DMS 273 treated with DMSO at 0.1 percent for 48 hours (cell line): ENCODE results near the gene CLEC3B.
"Not testable (repeated sequence)": the region's sequence is repeated elsewhere in the genome, so short reads cannot be mapped to it uniquely, and the experiment has no call there.

Experiments used
- DNase-seq: peaks from one replicate; lab custom pipeline; 2025; lab: John Stamatoyannopoulos, UW

CLEC3B gene

DNA sequence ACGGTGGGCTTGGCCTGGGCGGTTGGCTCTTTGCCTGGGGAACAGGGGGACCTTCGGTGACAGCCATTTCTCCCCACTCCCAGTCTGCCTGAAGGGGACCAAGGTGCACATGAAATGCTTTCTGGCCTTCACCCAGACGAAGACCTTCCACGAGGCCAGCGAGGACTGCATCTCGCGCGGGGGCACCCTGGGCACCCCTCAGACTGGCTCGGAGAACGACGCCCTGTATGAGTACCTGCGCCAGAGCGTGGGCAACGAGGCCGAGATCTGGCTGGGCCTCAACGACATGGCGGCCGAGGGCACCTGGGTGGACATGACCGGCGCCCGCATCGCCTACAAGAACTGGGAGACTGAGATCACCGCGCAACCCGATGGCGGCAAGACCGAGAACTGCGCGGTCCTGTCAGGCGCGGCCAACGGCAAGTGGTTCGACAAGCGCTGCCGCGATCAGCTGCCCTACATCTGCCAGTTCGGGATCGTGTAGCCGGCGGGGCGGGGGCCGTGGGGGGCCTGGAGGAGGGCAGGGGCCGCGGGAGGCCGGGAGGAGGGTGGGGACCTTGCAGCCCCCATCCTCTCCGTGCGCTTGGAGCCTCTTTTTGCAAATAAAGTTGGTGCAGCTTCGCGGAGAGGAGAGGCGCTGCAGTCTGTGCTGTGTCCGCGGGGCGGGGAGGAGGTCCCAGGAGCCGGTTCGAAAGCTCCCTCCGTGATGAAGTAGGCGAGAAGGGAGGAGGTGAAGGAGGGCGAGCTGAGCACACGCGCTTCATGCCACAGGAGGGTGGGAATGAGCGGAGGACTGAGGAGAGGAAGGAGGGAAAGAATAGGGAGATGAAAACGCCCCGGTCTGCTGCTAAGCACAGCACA, 9.6 kb downstream of the CLEC3B start:
- no peak for DNase-seq

DNA sequence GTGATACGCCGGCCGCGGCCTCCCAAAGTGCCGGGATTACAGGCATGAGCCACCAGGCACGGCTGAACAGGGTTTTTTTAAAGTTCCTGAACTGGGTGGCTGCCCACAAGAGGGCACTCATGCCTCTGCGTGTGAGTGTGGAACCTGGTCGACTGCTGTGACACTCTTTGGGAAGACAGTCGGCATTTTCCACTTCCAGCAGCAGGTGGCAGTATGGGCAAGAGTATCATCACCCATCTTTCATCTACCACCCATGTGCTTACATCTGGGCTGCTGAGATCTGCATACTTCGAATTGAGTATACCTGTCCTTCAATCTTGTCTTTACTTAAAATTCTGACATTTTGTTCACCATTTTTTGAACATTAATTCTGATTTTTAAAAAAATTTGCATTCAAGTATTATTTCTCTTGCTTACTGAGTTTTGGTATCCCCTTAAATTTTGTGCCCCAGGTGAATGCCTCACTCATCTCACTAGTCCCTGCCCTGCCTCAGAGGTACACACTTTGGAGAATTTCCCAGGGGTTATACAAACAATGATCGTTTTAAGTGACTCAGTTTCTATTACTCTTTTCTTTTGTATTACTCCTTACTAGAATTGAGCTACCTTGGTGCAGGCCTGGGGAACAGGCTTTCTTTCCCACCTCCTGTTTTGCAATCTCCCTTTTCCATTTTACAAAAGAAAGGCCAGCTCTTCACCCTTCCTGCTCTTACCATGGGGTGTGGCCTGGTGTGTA, 11.8 kb downstream of the CLEC3B start:
- DNase-seq, result peak; percentile 79

DNA sequence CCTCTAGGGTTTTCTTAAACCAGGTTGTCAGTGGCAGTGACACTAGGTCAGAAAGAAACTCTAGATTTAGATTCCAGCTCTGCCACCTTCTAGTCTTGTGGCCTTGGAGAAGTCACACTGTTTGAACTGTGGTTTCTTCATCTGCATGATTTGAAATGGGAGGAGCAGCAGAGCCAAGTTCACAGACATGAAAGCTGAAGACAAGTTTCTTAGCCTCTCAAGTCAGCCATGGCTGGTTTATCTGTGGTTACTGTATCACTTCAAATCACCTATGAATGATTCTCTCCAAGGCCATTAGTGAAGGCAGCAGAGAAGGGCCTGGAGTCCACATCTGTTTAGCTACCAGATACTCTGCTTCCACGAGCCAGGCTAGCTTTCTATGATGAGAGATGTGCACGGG, 15.6 kb downstream of the CLEC3B start:
- DNase-seq, result no peak

DNA sequence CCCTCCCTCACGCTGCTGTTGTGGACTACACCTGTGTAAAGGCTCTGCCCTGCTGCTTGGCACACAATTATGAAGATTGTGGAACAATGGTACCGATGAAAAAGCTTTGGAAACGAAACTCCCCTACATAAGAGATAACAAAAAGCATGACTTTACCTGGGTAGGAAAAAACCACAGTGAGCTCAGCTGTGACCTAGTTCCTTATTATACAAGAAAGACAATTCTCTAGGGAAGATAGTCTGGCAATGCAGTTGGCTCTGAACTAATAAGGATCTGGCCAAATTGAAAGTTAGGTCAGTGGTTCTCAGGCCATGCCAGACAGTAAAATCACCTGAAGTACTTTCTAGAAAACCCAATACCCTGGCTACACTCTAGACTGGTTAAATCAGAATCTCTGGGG, 16.1 kb downstream of the CLEC3B start:
- DNase-seq, result no peak

DNA sequence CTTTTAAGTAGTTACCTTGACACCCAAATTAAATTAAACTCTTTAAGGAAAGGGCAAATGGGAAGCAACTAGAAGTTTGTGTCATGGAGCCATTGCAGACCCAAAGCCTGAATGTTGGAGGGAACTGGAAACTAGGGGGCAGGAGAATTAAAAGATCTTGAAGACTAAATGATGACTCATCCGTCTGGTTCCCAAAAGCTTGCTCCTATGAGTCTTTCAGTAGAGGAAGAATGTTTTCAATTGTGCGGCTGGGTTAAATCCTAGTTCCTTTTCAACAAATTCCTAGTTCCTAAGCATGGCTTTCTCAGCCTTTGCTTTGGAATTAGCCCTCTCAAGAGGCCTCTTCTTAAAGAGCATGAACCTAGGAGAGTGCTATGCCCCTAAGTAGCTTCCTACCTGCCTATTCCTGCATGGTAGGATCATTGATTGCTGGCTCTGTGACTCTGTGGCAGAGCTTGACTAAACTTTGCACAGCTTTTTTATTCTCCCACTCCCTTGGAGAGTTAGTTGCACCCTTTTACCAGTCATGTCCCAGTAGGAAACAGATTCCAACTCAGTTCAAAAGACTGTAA, 17.7 kb downstream of the CLEC3B start:
- DNase-seq, result no peak

DNA sequence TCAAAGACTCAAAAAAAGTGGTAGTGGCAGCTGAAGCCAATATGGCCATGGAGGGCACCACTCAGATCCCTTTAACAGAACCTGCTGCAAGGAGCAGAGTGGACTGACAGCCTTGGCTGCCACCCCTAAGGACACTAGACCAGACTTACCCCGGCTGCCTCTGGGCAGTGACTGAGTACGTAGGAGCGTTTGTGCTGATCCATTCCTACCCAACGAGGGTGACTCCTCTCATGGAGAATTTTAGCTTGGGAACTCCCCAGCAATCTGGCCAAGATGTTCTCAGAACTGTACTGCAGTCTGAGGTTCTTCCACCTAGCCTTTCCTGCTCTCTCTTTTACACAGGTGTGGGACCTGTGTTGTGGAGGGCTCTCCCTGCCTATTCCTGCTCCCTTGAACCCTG, 22.1 kb downstream of the CLEC3B start:
- DNase-seq, result no peak

DNA sequence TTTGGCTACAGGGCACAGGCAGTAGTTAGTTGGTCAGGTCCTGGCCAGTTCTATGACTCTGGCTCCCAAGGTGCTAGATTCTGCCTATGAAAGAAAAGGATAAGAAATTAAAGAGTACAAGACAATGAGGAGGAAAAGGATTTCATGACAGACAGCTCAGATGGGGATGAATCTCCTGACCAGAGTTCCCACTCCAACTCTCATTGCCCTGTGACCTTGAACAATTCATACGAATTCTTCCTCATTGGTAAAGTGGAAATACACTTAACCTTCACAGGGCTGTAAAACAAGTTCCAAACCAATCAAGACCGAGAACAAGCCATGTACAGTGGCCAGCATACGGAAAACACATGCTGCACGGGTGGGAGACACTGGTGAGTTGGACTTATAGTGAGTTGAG, 23.7 kb downstream of the CLEC3B start:
- no peak for DNase-seq

DNA sequence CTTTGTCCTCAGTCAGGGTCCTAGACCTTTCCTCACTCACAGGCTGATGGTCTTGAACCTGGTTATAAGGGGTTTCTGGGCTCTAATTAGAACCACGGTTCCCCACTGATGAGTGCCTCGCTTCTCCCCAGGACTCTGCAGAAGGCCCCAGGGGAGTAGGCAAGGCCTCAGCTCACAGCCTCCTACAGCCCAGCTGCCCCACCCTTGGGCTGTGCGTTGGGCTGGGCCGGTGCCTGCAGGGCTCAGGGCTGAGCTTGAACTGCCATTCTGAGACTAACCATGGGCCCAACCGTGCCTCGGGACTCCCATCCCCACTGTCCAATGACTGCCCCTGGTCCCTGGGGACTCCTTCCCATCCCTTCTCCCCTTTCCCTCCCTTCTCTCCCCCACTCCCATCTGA, 25.6 kb downstream of the CLEC3B start:
- DNase-seq, result no peak

DNA sequence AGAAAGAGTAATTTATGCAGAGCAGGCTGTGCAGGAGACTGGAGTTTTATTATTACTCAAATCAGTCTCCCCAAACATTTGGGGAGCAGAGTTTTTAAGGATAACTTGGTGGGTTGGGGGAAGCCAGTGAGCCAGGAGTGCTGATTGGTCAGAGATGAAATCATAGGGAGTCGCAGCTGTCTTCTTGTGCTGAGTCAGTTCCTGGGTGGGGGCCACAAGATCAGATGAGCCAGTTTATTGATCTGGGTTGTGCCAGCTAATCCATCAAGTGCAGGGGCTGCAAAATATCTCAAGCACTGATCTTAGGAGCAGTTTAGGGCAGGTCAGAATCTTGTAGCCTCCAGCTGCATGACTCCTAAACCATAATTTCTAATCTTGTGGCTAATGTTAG, 27.7 kb downstream of the CLEC3B start:
- not testable (repeated sequence) for DNase-seq

DNA sequence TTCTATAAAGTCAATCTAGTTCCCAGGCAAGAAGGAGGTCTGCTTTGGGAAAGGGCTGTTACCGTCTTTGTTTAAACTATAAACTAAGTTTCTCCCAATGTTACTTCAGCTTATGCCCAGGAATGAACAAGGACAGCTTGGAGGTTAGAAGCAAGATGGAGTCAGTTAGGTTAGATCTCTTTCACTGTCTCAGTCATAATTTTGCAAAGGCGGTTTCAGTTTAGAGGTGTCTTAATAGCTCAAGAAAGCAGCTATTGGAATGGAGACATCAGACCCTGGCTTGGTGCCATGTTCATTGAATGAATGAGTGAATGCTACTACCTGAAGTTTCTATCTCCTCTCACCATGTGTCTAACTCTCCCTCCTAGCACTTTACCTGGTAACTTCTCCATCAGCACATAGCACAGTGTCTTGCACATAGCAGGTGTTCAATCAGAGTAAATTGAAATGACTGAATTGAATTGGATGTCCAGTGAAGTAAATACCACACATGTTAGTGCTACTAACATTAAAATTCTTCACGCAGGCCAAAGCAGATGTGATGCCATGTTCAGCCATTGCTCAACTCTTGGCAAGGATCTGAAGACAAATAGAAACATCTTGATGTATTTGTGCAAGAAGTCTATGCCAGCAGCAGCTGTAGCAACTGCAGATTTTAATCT, 28.2 kb downstream of the CLEC3B start:
- DNase-seq, result no peak

DNA sequence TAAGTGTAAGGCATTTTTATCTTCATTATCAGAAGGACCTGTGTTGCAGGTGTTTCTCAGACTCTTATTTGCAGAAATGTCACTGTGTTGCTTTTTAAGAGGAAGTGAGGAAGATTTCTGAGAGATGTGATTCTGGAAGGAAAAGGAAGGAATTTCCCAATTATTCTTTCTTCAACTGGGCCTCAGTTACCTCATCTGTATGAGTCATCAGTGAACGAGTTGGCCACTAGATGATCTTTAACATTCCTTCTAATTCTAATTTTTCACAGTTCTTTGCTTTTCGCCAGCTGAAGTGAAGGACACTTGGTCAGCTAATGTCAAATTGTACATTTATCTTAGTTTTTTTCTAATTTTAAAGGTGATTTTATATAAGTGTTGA, 28.9 kb downstream of the CLEC3B start:
- no peak for DNase-seq

DNA sequence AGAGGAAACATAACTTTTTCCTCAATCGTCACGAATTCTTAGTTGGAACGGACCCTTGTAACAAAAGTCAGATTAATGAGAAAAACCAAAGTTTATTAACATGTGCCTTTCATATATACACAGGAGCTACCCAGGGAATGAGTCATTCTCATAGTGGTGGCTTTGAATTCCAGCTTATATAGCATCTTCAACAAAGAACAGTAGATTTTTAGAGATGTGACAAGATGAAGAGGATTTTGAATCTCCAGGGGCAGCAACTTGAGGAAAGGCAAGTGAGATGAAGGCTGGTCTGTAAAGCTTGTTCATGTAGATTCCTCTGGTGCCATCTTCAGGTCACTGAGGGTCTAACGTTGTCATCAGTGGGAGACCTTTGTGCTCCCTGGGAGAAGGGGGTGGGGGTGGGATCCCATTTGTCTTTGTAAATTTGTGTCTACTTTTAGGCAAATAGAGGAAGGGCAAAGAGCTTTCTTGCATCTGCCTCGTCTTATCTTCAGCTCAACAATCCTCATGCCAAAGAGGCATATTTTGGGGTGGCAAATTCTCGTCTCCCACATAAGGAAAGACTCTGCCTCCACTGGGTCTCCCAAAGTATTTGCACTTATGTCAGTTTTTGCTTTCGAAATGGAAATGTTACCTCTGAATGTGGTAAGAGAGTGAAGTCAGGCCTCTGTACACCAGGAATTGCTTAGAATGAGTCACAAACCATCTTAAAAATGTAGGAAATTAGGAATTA, 29.5 kb downstream of the CLEC3B start:
- peak; percentile 7 for DNase-seq

DNA sequence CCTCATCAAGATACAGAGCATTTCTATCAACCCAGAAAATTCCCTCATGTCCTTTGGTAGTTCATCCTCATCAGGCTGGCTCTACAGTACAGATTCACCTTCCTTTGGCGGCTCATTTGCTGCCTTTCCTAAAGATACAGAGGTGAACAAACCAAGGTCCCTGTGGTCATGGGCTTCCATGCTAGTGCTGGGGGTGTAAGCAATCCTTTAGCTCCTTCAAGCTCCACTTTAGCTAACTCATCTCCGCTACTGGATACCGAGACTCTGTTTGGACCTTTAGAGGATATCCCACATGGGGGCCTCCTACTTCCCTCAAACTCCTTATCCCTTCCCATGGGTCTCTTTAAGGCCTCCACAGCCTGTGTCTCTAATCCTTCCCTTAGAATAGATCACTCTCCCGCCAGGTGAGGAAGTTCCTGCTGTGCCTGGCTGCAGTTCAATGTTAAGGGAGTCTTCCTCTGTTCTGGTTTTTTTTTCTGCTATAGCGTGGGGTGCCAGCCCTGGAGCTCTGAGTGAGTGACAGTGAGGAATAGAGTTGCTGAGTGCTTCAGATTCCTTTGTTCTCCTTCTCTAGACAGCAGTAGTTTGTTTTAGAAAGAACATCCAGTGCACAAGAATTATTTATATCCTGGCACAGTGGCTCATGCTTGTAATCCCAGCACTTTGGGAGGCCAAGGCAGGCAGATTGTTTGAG, 30.7 kb downstream of the CLEC3B start:
- no peak for DNase-seq

DNA sequence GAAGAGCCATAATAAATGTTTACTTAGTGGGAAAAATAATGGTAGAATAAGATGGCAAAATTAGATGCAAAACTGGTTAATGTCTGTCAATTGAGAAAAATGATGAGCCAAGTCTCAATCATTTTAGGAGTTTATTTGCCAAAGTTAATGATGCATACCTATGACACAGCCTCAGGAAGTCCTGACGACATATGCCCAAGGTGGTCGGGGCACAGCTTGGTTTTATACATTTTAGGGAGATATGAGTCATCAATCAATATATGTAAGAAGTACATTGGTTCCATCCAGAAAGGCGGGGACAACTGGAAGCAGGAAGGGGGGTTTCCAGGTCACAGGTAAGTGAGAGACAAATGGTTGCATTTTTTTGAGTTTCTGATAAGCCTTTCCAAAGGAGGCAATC, 31.5 kb downstream of the CLEC3B start:
- no peak for DNase-seq

DNA sequence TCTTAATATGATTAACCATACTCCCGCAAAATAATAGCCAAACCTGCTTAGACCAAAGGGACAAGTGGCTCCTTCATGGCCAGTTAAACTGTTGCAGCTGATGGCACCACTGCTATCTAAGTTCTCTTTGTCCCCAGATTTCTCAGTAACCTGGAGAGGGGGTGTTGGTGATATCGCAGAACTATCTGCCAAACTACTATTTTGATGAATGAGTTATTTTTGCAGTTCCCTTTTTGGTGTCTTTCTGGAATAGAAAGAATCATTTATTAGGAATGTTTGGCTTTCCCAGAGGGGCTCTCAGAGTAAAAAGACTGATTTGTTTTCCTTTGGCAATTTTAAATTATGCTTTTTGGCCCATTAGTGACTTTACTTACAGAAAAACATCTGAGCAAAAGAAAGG, 33.0 kb downstream of the CLEC3B start:
- no peak for DNase-seq

DNA sequence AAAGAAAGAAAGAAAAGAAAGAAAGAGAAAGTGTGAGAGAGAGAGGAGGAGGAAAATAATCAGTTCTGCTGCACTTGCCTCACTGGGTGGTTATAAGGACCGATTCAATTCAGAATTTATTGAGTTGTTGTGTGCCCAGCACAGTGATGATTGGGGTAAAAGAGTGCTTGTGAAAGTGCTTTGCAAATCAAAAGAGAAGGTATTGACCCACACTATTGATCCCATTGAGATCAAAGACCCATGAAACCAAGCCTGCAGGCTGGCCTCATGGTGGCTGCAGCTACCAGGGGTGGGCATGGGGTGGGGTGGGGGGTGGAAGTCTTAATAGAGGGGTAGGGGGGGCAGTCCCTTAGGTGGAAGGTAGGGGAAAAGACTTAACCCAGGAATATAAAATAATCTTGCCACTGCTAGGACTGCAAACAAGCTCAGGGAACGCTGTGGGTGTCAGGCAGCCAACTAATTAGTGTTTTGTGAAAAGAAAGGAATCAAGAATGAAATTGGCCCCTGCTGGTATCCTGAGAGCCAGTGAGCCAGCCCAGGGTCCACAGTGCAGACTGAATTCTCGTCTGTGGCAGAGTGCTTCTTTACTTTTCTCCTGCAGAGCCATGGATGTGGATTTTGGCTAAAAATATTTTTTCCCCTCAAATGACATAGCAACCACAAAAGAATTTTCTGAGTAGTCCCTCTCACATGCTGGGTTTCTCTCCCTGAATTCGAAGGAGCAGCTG, 34.2 kb downstream of the CLEC3B start:
- DNase-seq, result no peak

DNA sequence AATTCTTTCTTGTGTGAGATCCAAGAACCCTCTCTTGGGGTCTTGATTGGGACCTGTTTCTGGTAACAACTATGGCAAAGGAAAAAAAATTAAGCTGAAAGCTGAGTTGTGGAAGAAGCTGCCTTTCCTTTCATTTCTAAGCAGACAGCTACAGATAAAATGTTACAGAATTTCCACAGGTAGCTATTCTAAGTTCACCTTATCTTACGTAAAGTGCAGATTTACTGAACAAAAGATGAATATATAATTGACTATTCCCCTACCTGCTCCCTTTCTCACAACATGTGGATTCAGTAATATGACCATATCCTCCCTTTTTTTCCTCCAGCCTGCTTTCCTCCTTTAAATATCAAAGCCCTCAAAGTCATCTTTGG, 36.6 kb downstream of the CLEC3B start:
- DNase-seq, result no peak

DNA sequence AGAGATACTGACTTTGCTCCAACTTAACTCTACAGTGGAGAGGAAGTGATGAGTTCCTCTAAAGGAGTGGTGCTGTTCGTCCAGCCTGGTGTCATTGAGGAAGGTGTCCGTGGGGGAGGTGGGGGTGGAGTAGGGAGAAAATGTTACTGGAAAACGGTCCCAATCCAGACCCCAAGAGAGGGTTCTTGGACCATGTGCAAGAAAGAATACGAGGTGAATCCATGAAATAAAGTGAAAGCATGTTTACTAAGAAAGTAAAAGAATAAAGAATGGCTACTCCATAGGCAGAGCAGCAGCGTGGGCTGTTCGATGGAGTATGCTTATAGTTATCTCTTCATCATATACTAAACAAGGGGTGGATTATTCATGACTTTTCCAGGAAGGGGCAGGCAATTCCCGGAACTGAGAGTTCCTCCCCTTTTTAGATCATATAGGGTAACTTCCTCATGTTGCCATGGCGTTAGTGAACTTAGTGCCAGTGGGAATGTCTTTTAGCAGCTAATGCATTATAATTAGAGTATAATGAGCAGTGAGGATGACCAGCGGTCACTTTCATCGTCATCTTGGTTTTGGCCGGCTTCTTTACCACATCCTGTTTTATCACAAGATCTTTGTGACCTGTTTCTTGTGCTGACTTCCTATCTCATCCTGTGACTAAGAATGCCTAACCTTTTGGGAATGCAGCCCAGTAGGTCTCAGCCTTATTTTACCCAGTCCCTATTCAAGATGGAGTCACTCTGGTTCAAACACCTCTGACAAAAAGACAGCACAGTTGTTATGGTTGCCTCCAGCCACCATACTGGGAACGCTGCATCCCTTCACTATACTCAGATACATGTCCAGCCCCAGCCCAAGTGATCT, 38.6 kb downstream of the CLEC3B start:
- DNase-seq, result no peak

DNA sequence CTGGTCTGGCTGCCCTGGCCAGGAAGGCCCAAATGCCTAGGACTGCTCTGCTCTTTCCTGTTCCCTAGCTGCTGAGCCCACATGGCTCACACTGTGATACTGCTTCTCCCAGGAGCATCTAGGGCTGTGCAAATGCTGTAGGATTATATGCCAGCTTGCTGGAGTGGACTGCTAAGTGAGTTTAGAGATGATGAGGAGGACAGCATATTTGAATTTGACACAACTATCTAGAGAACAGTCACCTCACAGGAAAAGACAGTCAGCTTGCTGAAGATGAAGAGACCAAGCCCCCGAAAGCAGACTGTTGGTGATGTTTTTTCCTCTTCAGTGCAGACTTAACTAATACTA, 39.2 kb downstream of the CLEC3B start:
- DNase-seq, result no peak
